H1 (cell line): Measurements from ENCODE around the gene RPS6KA5. TPM values are rescaled to one million over a fixed set of nuclear protein-coding genes. Genes with fewer than 3 reads are reported as not detected.

Experiments
- CTCF ChIA-PET: fragments of 300-600 bp; sonication (Branson Sonifier 250); formaldehyde crosslinking; loops from one replicate; lab custom pipeline; 2021; ENCODE audit not compliant: partially characterized antibody; lab: Charles Lee
- POLR2A ChIA-PET: fragments of 300-600 bp; sonication (Branson Sonifier 250); formaldehyde crosslinking; loops from one replicate; lab custom pipeline; 2021; ENCODE audit warnings: inconsistent platforms; ENCODE audit not compliant: partially characterized antibody; lab: Charles Lee
- DNase-seq, 2 experiments: peaks; one replicate each; pipeline versions ENCODE4 v3.0.0 to v3.0.0-alpha.2; 2010 to 2022; ENCODE audit warnings: low spot score in 2 of 2, low read depth in 1 of 2, mixed read lengths in 1 of 2
- FAIRE-seq: peaks from 2 replicates; lab custom pipeline; 2011; peaks lifted over from hg19 to GRCh38; lab: Jason Lieb, UNC
- H2AFZ ChIP-seq: 2 replicates; pipeline ENCODE4 v1.8.1; 2012; ENCODE audit warnings: low read length, inconsistent platforms
- H2AK5ac ChIP-seq: 2 replicates; pipeline ENCODE4 v1.6.1; 2013; ENCODE audit warnings: low read depth, low read length
- H2BK120ac ChIP-seq: replicated peaks from 2 replicates; pipeline ENCODE3; 2013; ENCODE audit warnings: low read depth, low read length, inconsistent platforms
- H2BK12ac ChIP-seq: 2 replicates; pipeline ENCODE4 v1.6.1; 2013; ENCODE audit warnings: low read depth, low read length
- H2BK15ac ChIP-seq: 2 replicates; pipeline ENCODE4 v1.6.1; 2013; ENCODE audit warnings: low read length
- H2BK20ac ChIP-seq: 2 replicates; pipeline ENCODE4 v1.6.1; 2013; ENCODE audit warnings: low read length
- H2BK5ac ChIP-seq: 2 replicates; pipeline ENCODE4 v1.6.1; 2013; ENCODE audit warnings: low read depth, low read length
- H3K14ac ChIP-seq: 2 replicates; pipeline ENCODE4 v1.6.1; 2013; ENCODE audit warnings: inconsistent platforms; ENCODE audit not compliant: insufficient read length
- H3K18ac ChIP-seq: 2 replicates; pipeline ENCODE4 v1.6.1; 2013; ENCODE audit warnings: low read length; ENCODE audit errors: extremely low read depth
- H3K23ac ChIP-seq: 2 replicates; pipeline ENCODE4 v1.6.1; 2013; ENCODE audit warnings: inconsistent platforms; ENCODE audit not compliant: insufficient read length
- H3K23me2 ChIP-seq: 2 replicates; pipeline ENCODE4 v1.6.1; 2013; ENCODE audit warnings: low read depth, low read length
- H3K27ac ChIP-seq: 2 replicates; pipeline ENCODE4 v1.6.1; 2011; ENCODE audit warnings: low read depth, low read length, inconsistent platforms
- H3K27me3 ChIP-seq, 4 experiments: replicated peaks in 1 of 4; 1 replicate in 1 of 4; 2 replicates in 3 of 4; pipeline versions ENCODE4 v1.6.1 to v1.8.1; 2011 to 2013; ENCODE audit warnings: low read length in 3 of 4, mild to moderate bottlenecking in 3 of 4, inconsistent platforms in 2 of 4, mixed read lengths in 2 of 4, moderate library complexity in 1 of 4; ENCODE audit not compliant: control insufficient read depth in 3 of 4, insufficient read depth in 3 of 4; ENCODE audit errors: extremely low read depth in 1 of 4
- H3K36me3 ChIP-seq, 4 experiments: 2 replicates each; pipeline versions ENCODE4 v1.6.1 to v1.8.1; 2011 to 2013; ENCODE audit warnings: mild to moderate bottlenecking in 4 of 4, low read length in 3 of 4, moderate library complexity in 2 of 4, control low read depth in 1 of 4, inconsistent platforms in 1 of 4; ENCODE audit not compliant: insufficient read depth in 4 of 4, control insufficient read depth in 2 of 4
- H3K4ac ChIP-seq: replicated peaks from 2 replicates; pipeline ENCODE3; 2013; ENCODE audit warnings: low read length, low read depth, mixed read lengths, inconsistent platforms; ENCODE audit not compliant: insufficient read length
- H3K4me1 ChIP-seq, 4 experiments: replicated peaks in 1 of 4; 1 replicate in 1 of 4; 2 replicates in 3 of 4; pipeline versions ENCODE4 v1.6.1 to v1.8.1; 2011 to 2013; ENCODE audit warnings: low read length in 3 of 4, inconsistent platforms in 2 of 4, mixed read lengths in 1 of 4; ENCODE audit not compliant: insufficient read depth in 4 of 4, control insufficient read depth in 3 of 4
- H3K4me2 ChIP-seq, 2 experiments: 2 replicates each; pipeline versions ENCODE4 v1.6.1 to v1.8.1; 2011 to 2013; ENCODE audit warnings: low read depth in 2 of 2, low read length in 2 of 2, control low read depth in 1 of 2, inconsistent platforms in 1 of 2, mild to moderate bottlenecking in 1 of 2; ENCODE audit not compliant: insufficient read depth in 1 of 2
- H3K4me3 ChIP-seq, 4 experiments: fragments of 200-600, 300-600 bp in 1 of 4; sonication (generic), shearing (Covaris generic), sonication (Bioruptor Twin) in 1 of 4; 2 replicates each; pipeline versions ENCODE4 v1.5.1 to v1.8.1; 2011 to 2016; ENCODE audit warnings: low read length in 4 of 4, low read depth in 3 of 4, control low read depth in 2 of 4, inconsistent platforms in 2 of 4, mild to moderate bottlenecking in 2 of 4, mixed read lengths in 1 of 4, moderate library complexity in 1 of 4; ENCODE audit not compliant: insufficient read depth in 2 of 4; ENCODE audit errors: extremely low read depth in 1 of 4
- H3K56ac ChIP-seq: replicated peaks from 2 replicates; pipeline ENCODE3; 2013; ENCODE audit warnings: low read depth, mild to moderate bottlenecking, mixed read lengths, low read length, inconsistent platforms; ENCODE audit not compliant: insufficient read length
- H3K79me1 ChIP-seq: 2 replicates; pipeline ENCODE4 v1.6.1; 2013; ENCODE audit warnings: low read depth, low read length, control low read depth
- H3K79me2 ChIP-seq, 2 experiments: 2 replicates each; pipeline versions ENCODE4 v1.6.1 to v1.8.1; 2012 to 2013; ENCODE audit warnings: low read length in 2 of 2, mild to moderate bottlenecking in 2 of 2, inconsistent platforms in 1 of 2; ENCODE audit not compliant: insufficient read depth in 2 of 2, control insufficient read depth in 1 of 2
- H3K9ac ChIP-seq, 4 experiments: replicated peaks in 1 of 4; 1 replicate in 1 of 4; 2 replicates in 3 of 4; pipeline versions ENCODE4 v1.6.1 to v1.8.1; 2011 to 2013; ENCODE audit warnings: low read depth in 3 of 4, low read length in 3 of 4, control low read depth in 2 of 4, mild to moderate bottlenecking in 2 of 4, moderate library complexity in 2 of 4, inconsistent platforms in 1 of 4; ENCODE audit errors: extremely low read depth in 1 of 4
- H3K9me3 ChIP-seq, 2 experiments: 2 replicates each; pipeline versions ENCODE4 v1.6.1 to v1.8.1; 2012 to 2013; ENCODE audit warnings: mild to moderate bottlenecking in 2 of 2, moderate library complexity in 2 of 2, control low read depth in 1 of 2, inconsistent platforms in 1 of 2, low read depth in 1 of 2, low read length in 1 of 2, mixed read lengths in 1 of 2; ENCODE audit not compliant: insufficient read depth in 2 of 2
- H4K20me1 ChIP-seq, 2 experiments: replicated peaks in 1 of 2; 2 replicates each; pipeline versions ENCODE3 to v1.8.1; 2011 to 2013; ENCODE audit warnings: inconsistent platforms in 2 of 2, low read length in 2 of 2, mild to moderate bottlenecking in 1 of 2; ENCODE audit not compliant: insufficient read depth in 2 of 2, control insufficient read depth in 1 of 2
- H4K5ac ChIP-seq: 2 replicates; pipeline ENCODE4 v1.6.1; 2013; ENCODE audit warnings: low read length, low read depth, mixed read lengths, inconsistent platforms; ENCODE audit not compliant: insufficient read length
- H4K8ac ChIP-seq: 2 replicates; pipeline ENCODE4 v1.8.0; 2013; ENCODE audit warnings: mild to moderate bottlenecking, moderate library complexity, low read length, inconsistent platforms; ENCODE audit not compliant: insufficient read depth; ENCODE audit errors: extremely low read depth
- H4K91ac ChIP-seq: replicated peaks from 2 replicates; pipeline ENCODE3; 2013; ENCODE audit warnings: low read length, mixed read lengths, inconsistent platforms; ENCODE audit not compliant: insufficient read length
- CTCF ChIP-seq, 3 experiments: IDR thresholded peaks; 1 replicate in 2 of 3; 2 replicates in 1 of 3; pipeline versions ENCODE4 v1.5.1 to v1.6.1; 2011; ENCODE audit warnings: low read length in 3 of 3, mild to moderate bottlenecking in 3 of 3, inconsistent platforms in 2 of 3, low read depth in 1 of 3, moderate library complexity in 1 of 3; ENCODE audit not compliant: insufficient read depth in 1 of 3; ENCODE audit errors: control extremely low read depth in 1 of 3
- FOSL1 ChIP-seq: IDR thresholded peaks from 2 replicates; pipeline ENCODE4 v1.6.1; 2011; ENCODE audit warnings: mild to moderate bottlenecking, low read depth, low read length, moderate library complexity; ENCODE audit not compliant: insufficient read depth
- GTF2F1 ChIP-seq: IDR thresholded peaks from 2 replicates; pipeline ENCODE4 v1.6.1; 2012; ENCODE audit warnings: low read depth, low read length, improper control_type of control experiment, borderline replicate concordance
- HDAC6 ChIP-seq: IDR thresholded peaks from one replicate; pipeline ENCODE4 v1.7.1; 2012; ENCODE audit warnings: low read depth, mild to moderate bottlenecking, inconsistent platforms, low read length, moderate library complexity
- NANOG ChIP-seq: IDR thresholded peaks from 2 replicates; pipeline ENCODE4 v1.6.1; 2011; ENCODE audit warnings: low read length, low read depth, mild to moderate bottlenecking, inconsistent platforms; ENCODE audit not compliant: insufficient read depth, poor library complexity, severe bottlenecking
- PHF8 ChIP-seq: fragments of 200-600 bp; sonication (generic); conservative IDR thresholded peaks from 2 replicates; pipeline ENCODE4 v1.7.1; 2012; ENCODE audit warnings: low read depth, mild to moderate bottlenecking, inconsistent platforms, low read length, moderate library complexity
- RFX5 ChIP-seq: IDR thresholded peaks from 2 replicates; pipeline ENCODE4 v1.6.1; 2011; ENCODE audit warnings: low read depth, low read length, improper control_type of control experiment, borderline replicate concordance
- SAP30 ChIP-seq: fragments of 300-600 bp; sonication (generic); IDR thresholded peaks from 2 replicates; pipeline ENCODE4 v1.7.1; 2012; ENCODE audit warnings: low read length, moderate library complexity, mild to moderate bottlenecking, inconsistent platforms; ENCODE audit not compliant: insufficient read depth, insufficient replicate concordance
- SIRT6 ChIP-seq: IDR thresholded peaks from one replicate; pipeline ENCODE4 v1.7.1; 2012; ENCODE audit warnings: low read length, inconsistent platforms
- SP4 ChIP-seq: IDR thresholded peaks from 2 replicates; pipeline ENCODE4 v1.6.1; 2012; ENCODE audit warnings: low read length, inconsistent platforms
- TAF7 ChIP-seq: optimal IDR thresholded peaks from 2 replicates; pipeline ENCODE3; 2011; ENCODE audit warnings: low read depth, mild to moderate bottlenecking, inconsistent platforms, low read length, moderate library complexity, borderline replicate concordance
- TEAD4 ChIP-seq: IDR thresholded peaks from 2 replicates; pipeline ENCODE4 v1.6.1; 2012; ENCODE audit warnings: low read depth, low read length, inconsistent platforms, mixed read lengths
- WGBS, 2 experiments: shearing (Covaris generic) in 1 of 2; methylation state at CpG; one replicate each; pipeline versions ENCODE4 v1.1.6 to v1.1.7; 2013 to 2015; ENCODE audit warnings: low lambda C conversion rate in 2 of 2, mixed read lengths in 2 of 2, inconsistent platforms in 1 of 2, low coverage in 1 of 2, missing lambda C conversion rate in 1 of 2; ENCODE audit not compliant: insufficient replicate concordance in 2 of 2, insufficient coverage in 1 of 2, insufficient read length in 1 of 2; ENCODE audit errors: extremely low coverage in 1 of 2, missing lambda C conversion rate in 1 of 2; 5-methylcytosine and 5-hydroxymethylcytosine counted together
- polyA plus RNA-seq, 7 experiments: library from polyadenylated mRNA; depleted of rRNA in 3 of 7; stranded (reverse) in 5 of 7; unstranded in 2 of 7; fragments of >200 nt in 5 of 7; fragments of 200-250 nt in 2 of 7; gene quantifications; 1 replicate in 5 of 7; 2 replicates in 1 of 7; 4 replicates in 1 of 7; pipeline versions ENCODE4 v1.2.1 to v1.2.3, GENCODE V29; 2011 to 2013; ENCODE audit warnings: missing spikeins in 2 of 7, mixed read lengths in 2 of 7
- total RNA-seq: library from RNA; stranded (reverse); fragmentation: NEBNext Ultra II Directional; extraction: Animal tissue kit (Norgen Biotek cat#: 25700); gene quantifications from 2 replicates; pipeline ENCODE4 v1.2.1, GENCODE V29; 2021

Gene RPS6KA5
- total and polyA plus RNA-seq, 2 of the 8 experiments (the other 6 are each of a cell fraction or from before 2014, with no cell fraction given), result 0.85 to 3.1 TPM

GRCh38 chr14:90894241-90894640 lies 166.2 kb downstream of the RPS6KA5 start:
- no peak overlapping the region for H2BK12ac ChIP-seq
- no peak overlapping the region for H3K9ac ChIP-seq
- H3K27ac ChIP-seq, result no peak overlapping the region
- H2BK5ac ChIP-seq, result no peak overlapping the region
- peaks cover 0 to 4% (median 0%) of the 10 kb centered on the region in 4 experiments; a peak in 2 of 8 replicates for H3K36me3 ChIP-seq
- no peak overlapping the region for H4K5ac ChIP-seq
- POLR2A ChIA-PET, result no interaction called here
- no peak overlapping the region for H2BK20ac ChIP-seq
- H3K79me1 ChIP-seq, result no peaks in the 10 kb centered on the region
- H3K23me2 ChIP-seq, result no peaks in the 10 kb centered on the region
- no peaks in the 10 kb centered on the region for H3K4me1 ChIP-seq
- H4K20me1 ChIP-seq, result no peaks in the 10 kb centered on the region
- H2BK15ac ChIP-seq, result no peak overlapping the region
- no peak overlapping the region for H4K91ac ChIP-seq
- H3K14ac ChIP-seq, result no peak overlapping the region
- no peak overlapping the region for H4K8ac ChIP-seq
- no peaks in the 10 kb centered on the region for H3K79me2 ChIP-seq
- H3K4me2 ChIP-seq, result no peak overlapping the region
- no peak overlapping the region for H3K23ac ChIP-seq
- DNase-seq (no peak), FAIRE-seq (no peak)
- H2BK120ac ChIP-seq, result no peak overlapping the region
- H3K27me3 ChIP-seq, result no peaks in the 10 kb centered on the region
- no peak overlapping the region for H2AFZ ChIP-seq
- CTCF ChIA-PET, result interaction anchor here (0.6 to 1.3 kb wide), 5 partner anchors 9 to 135 kb away, joined by 3 to 5 read pairs (median 4); no protein-coding TSS in a partner anchor
- no peak overlapping the region for H3K18ac ChIP-seq
- H3K4ac ChIP-seq, result no peak overlapping the region
- H3K4me3 ChIP-seq, result no peak overlapping the region
- no peaks in the 10 kb centered on the region for H3K9me3 ChIP-seq
- no peak overlapping the region for H3K56ac ChIP-seq
- 87% methylated on average over 6 of the region's 6 CpGs; no CpG with 5 or more reads in 1 of the 2 experiments for WGBS, 2 experiments
- no peak overlapping the region for H2AK5ac ChIP-seq
- TF ChIP-seq HDAC6 (no peak), RFX5 (no peak), TEAD4 (no peak), FOSL1 (no peak), NANOG (no peak), SAP30 (no peak), SP4 (no peak), TAF7 (no peak), CTCF (IDR thresholded peaks at IDR 0.05; ENCODE audit: control extremely low read depth in 1 of 3, insufficient read depth in 1 of 3, low read depth in 1 of 3, low read length in 3 of 3) (no peak), PHF8 (no peak), SIRT6 (no peak), GTF2F1 (no peak)
